Measurements from ENCODE around the gene FAM171A1.

- TF ChIP-seq POLR2AphosphoS5 (IDR thresholded peaks at IDR 0.05; ENCODE audit: low read depth, low read length) (no peak), CTCF (IDR thresholded peaks at IDR 0.05) (no peak)
Observed at GRCh38 chr10:15175587-15175986, 195.5 kb downstream of the FAM171A1 start.
